HepG2 (cell line): ENCODE results near the gene TCF25. TPM values are rescaled to one million over a fixed set of nuclear protein-coding genes. Genes with fewer than 3 reads are reported as not detected.

Experiments used
- ATAC-seq: fragments of 200-7000 bp; cut with Tn5 transposase; 3 replicates; pipeline ENCODE4 v1.9.1; 2020; ENCODE audit warnings: mild to moderate bottlenecking, moderate library complexity
- BruUV-seq: library from RNA; stranded (reverse); fragments of 400-500 nt; replicated peaks from 2 replicates; lab custom pipeline; 2021; lab: Mats Ljungman, UMichigan
- CTCF ChIA-PET: fragments of 300-600 bp; formaldehyde crosslinking; extraction: SDS; loops from one replicate; lab custom pipeline; 2021; ENCODE audit warnings: low total read pairs, inconsistent platforms, low intra/inter-chr PET ratio; lab: Yijun Ruan, JAX
- POLR2A ChIA-PET: fragments of 350-600 bp; sonication (Branson Sonifier 250); formaldehyde crosslinking; loops from one replicate; lab custom pipeline; 2020; ENCODE audit warnings: antibody characterized with exemption, inconsistent platforms; lab: Yijun Ruan, JAX
- DNase-seq: peaks from one replicate; pipeline ENCODE4 v3.0.0-alpha.2; 2015; ENCODE audit warnings: low spot score
- FAIRE-seq: peaks from 3 replicates; lab custom pipeline; 2011; peaks lifted over from hg19 to GRCh38; lab: Jason Lieb, UNC
- H2AFZ ChIP-seq: one replicate; pipeline ENCODE4 v1.6.1; 2011; ENCODE audit warnings: low read length, inconsistent platforms
- H3K27ac ChIP-seq: fragments of 300-600 bp; 3 replicates; pipeline ENCODE4 v1.8.0; 2011; ENCODE audit warnings: mixed run types, mild to moderate bottlenecking, mixed read lengths, low read length, inconsistent platforms; ENCODE audit not compliant: insufficient read depth; ENCODE audit errors: extremely low read length
- H3K27me3 ChIP-seq, 2 experiments: fragments of 200-600 bp in 1 of 2; 2 replicates in 1 of 2; 3 replicates in 1 of 2; pipeline versions ENCODE4 v1.6.0 to v1.8.0; 2011; ENCODE audit warnings: low read length in 2 of 2, mild to moderate bottlenecking in 2 of 2, moderate library complexity in 2 of 2, inconsistent platforms in 1 of 2; ENCODE audit not compliant: insufficient read depth in 2 of 2, control insufficient read depth in 1 of 2
- H3K36me3 ChIP-seq, 2 experiments: fragments of 200-600 bp in 1 of 2; replicated peaks in 1 of 2; 2 replicates in 1 of 2; 3 replicates in 1 of 2; pipeline versions ENCODE4 v1.5.1 to v1.8.0; 2011; ENCODE audit warnings: low read length in 2 of 2, inconsistent platforms in 1 of 2; ENCODE audit not compliant: insufficient read depth in 2 of 2, control insufficient read depth in 1 of 2
- H3K4me1 ChIP-seq: 2 replicates; pipeline ENCODE4 v1.5.1; 2012; ENCODE audit warnings: low read length, inconsistent platforms; ENCODE audit not compliant: insufficient read depth
- H3K4me2 ChIP-seq: 2 replicates; pipeline ENCODE4 v1.6.0; 2011; ENCODE audit warnings: low read depth, low read length, inconsistent platforms
- H3K4me3 ChIP-seq, 3 experiments: fragments of 200-600 bp in 1 of 3; sonication (generic), shearing (Covaris generic) in 1 of 3; replicated peaks in 1 of 3; 2 replicates each; pipeline ENCODE4 v1.5.1; 2011 to 2016; ENCODE audit warnings: low read length in 3 of 3, inconsistent platforms in 2 of 3, low read depth in 2 of 3, mild to moderate bottlenecking in 2 of 3, control low read depth in 1 of 3, mixed read lengths in 1 of 3; ENCODE audit not compliant: insufficient read depth in 1 of 3
- H3K79me2 ChIP-seq: one replicate; pipeline ENCODE4 v1.6.1; 2011; ENCODE audit warnings: low read length, inconsistent platforms; ENCODE audit not compliant: insufficient read depth
- H3K9ac ChIP-seq: 2 replicates; pipeline ENCODE4 v1.6.0; 2011; ENCODE audit warnings: mild to moderate bottlenecking, low read depth, low read length, inconsistent platforms; ENCODE audit not compliant: insufficient read depth
- H3K9me3 ChIP-seq: 2 replicates; pipeline ENCODE4 v1.5.1; 2012; ENCODE audit warnings: mild to moderate bottlenecking, low read length
- H4K20me1 ChIP-seq: 2 replicates; pipeline ENCODE4 v1.6.0; 2011; ENCODE audit warnings: inconsistent platforms, mild to moderate bottlenecking, low read length, moderate library complexity; ENCODE audit not compliant: insufficient read depth
- GLI4 ChIP-seq: sonication (generic); formaldehyde crosslinking; IDR thresholded peaks from 2 replicates; pipeline ENCODE4 v1.5.1; 2020; ENCODE audit warnings: missing genetic modification reagents, mild to moderate bottlenecking, moderate library complexity, borderline replicate concordance
- ZNF264 ChIP-seq: sonication (generic); formaldehyde crosslinking; IDR thresholded peaks from 2 replicates; pipeline ENCODE4 v1.4.0; 2020; ENCODE audit warnings: missing genetic modification reagents
- ZNF296 ChIP-seq: sonication (generic); formaldehyde crosslinking; conservative IDR thresholded peaks from 2 replicates; pipeline ENCODE4 v1.5.0; 2020; ENCODE audit warnings: mild to moderate bottlenecking, missing genetic modification reagents
- ZNF644 ChIP-seq: IDR thresholded peaks from 2 replicates; pipeline ENCODE4 v1.6.1; 2016; ENCODE audit warnings: low read depth
- ZSCAN22 ChIP-seq: sonication (generic); formaldehyde crosslinking; IDR thresholded peaks from 2 replicates; pipeline ENCODE4 v1.4.0; 2020; ENCODE audit warnings: mild to moderate bottlenecking, missing genetic modification reagents
- WGBS: methylation state at CpG from one replicate; pipeline ENCODE4 v1.1.6; 2017; ENCODE audit warnings: low lambda C conversion rate; 5-methylcytosine and 5-hydroxymethylcytosine counted together
- in situ Hi-C: cut with HindIII; loops from 2 replicates; pipeline ENCODE4 v1.10.0; 2017; ENCODE audit warnings: low pct_unique_long_range_greater_than_20kb; ENCODE audit not compliant: extremely low pct_ligation_motif_present
- intact Hi-C: fragments of 100-400 bp; cut with micrococcal nuclease; formaldehyde crosslinking; loops from one replicate; pipeline ENCODE4 v1.10.0; 2022; ENCODE audit not compliant: unreplicated experiment
- polyA plus RNA-seq, 8 experiments: library from polyadenylated mRNA; depleted of rRNA in 3 of 8; stranded (reverse) in 7 of 8; unstranded in 1 of 8; fragments of >200 nt; fragmentation: Illumina TruSeq in 4 of 8; extraction: Trizol in 4 of 8; gene quantifications; 2 replicates each; pipeline versions ENCODE4 v1.2.1 to v1.2.3, GENCODE V29; 2011 to 2016; ENCODE audit warnings: low read depth in 4 of 8, missing spikeins in 1 of 8, mixed read lengths in 1 of 8; ENCODE audit not compliant: insufficient read depth in 1 of 8
- total RNA-seq, 5 experiments: library from RNA; depleted of rRNA; stranded (reverse); fragments of >200 nt; fragmentation: Illumina TruSeq; extraction: Trizol; gene quantifications; 2 replicates each; pipeline ENCODE4 v1.2.3, GENCODE V29; 2016; ENCODE audit warnings: low read depth in 1 of 5
- TF ChIP-seq, protein P1 (sequence below): sonication (generic); formaldehyde crosslinking; IDR thresholded peaks from 2 replicates; pipeline ENCODE4 v1.8.0; 2022; ENCODE audit warnings: missing genetic modification reagents, mild to moderate bottlenecking, inconsistent platforms, borderline replicate concordance
- TF ChIP-seq, protein P2 (sequence below): sonication (generic); formaldehyde crosslinking; IDR thresholded peaks from 2 replicates; pipeline ENCODE4 v1.4.0; 2020; ENCODE audit warnings: mild to moderate bottlenecking, missing genetic modification reagents

Gene TCF25
- total and polyA plus RNA-seq, 2 of the 13 experiments (the other 11 are each of a cell fraction or from before 2014, with no cell fraction given), result 138 to 206 TPM

DNA sequence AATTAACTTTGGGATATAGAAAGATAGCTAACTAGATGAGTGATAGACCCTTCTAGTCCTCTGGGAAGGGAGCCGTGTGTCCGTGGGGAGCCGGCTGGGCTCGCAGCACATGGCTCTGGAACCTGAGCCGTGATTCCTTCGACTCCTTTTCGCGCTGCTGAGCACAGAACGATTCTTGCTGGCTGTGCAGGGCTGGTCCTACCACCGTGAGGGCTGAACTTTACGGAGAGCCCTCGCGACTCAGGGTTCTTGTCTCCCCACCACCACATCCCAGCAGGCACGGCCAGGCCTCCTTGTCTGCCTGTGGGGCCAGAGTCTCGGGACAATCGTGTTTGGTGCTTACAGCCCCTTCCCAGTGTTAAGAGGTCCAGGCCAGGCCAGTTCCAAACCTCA is 13.8 kb upstream of the TCF25 start:
- intact Hi-C loops, result loop anchor here (1.0 to 2.0 kb wide), 2 partner anchors 21 to 65 kb away; no protein-coding TSS in a partner anchor
- POLR2A ChIA-PET, result interaction anchor here (1.8 to 2.1 kb wide), 2 partner anchors 22 to 37 kb away, joined by 5 to 9 read pairs; no protein-coding TSS in a partner anchor
- BruUV-seq, result no TSS peak

More for the DNA sequence above, 13.8 kb upstream of the TCF25 start:
- no peaks in the 10 kb centered on the region; the same call in 1 of the 2 replicates for H4K20me1 ChIP-seq
- TF ChIP-seq, protein P1, sequence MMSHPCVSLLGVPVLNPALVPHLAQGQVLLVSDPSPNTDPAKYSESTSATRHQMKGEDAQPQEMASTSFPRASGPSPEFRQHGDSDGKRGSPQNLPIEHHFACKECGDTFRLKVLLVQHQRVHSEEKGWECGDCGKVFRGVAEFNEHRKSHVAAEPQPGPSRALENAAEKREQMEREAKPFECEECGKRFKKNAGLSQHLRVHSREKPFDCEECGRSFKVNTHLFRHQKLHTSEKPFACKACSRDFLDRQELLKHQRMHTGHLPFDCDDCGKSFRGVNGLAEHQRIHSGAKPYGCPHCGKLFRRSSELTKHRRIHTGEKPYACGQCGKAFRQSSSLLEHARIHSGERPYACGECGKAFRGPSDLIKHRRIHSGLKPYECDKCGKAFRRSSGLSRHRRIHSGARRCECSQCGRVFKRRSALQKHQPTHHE (CRISPR knock-in tag), result no peak
- TF ChIP-seq, protein P2, sequence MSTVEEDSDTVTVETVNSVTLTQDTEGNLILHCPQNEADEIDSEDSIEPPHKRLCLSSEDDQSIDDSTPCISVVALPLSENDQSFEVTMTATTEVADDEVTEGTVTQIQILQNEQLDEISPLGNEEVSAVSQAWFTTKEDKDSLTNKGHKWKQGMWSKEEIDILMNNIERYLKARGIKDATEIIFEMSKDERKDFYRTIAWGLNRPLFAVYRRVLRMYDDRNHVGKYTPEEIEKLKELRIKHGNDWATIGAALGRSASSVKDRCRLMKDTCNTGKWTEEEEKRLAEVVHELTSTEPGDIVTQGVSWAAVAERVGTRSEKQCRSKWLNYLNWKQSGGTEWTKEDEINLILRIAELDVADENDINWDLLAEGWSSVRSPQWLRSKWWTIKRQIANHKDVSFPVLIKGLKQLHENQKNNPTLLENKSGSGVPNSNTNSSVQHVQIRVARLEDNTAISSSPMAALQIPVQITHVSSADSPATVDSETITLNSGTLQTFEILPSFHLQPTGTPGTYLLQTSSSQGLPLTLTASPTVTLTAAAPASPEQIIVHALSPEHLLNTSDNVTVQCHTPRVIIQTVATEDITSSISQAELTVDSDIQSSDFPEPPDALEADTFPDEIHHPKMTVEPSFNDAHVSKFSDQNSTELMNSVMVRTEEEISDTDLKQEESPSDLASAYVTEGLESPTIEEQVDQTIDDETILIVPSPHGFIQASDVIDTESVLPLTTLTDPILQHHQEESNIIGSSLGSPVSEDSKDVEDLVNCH, result no peak
- TF ChIP-seq GLI4 (CRISPR knock-in tag), result no peak
- TF ChIP-seq ZNF264 (CRISPR knock-in tag), result no peak
- TF ChIP-seq ZSCAN22 (CRISPR knock-in tag), result no peak
- TF ChIP-seq ZNF296 (CRISPR knock-in tag), result no peak
- TF ChIP-seq ZNF644 (CRISPR knock-in tag), result no peak
- TF ChIP-seq, all 625 proteins: peak for 0
- H2AFZ ChIP-seq, result no peak overlapping the region
- no peak overlapping the region for H3K27ac ChIP-seq
- H3K36me3 ChIP-seq, result peaks cover 50 to 54% of the 10 kb centered on the region in 2 experiments
- H3K9me3 ChIP-seq, result no peaks in the 10 kb centered on the region
- no peak overlapping the region for H3K4me3 ChIP-seq
- FAIRE-seq, result no peak
- H3K4me2 ChIP-seq, result no peak overlapping the region
- CTCF ChIA-PET, result interaction anchor here (1.1 to 2.1 kb wide), 3 partner anchors 43 to 154 kb away, joined by 3 to 9 read pairs (median 3); partner anchors contain the start of gene FANCA
- no peak overlapping the region for H3K9ac ChIP-seq
- DNase-seq, result no peak
- no peak for ATAC-seq
- 0 out of 2 replicates have a peak, but pooled peaks cover 4% of the 10 kb centered on the region for H3K4me1 ChIP-seq
- no peaks in the 10 kb centered on the region for H3K27me3 ChIP-seq
- in situ Hi-C loops, result loop anchor here (5.0 kb wide), 1 partner anchor 42 kb away; the partner anchor contains the start of gene FANCA
- no peaks in the 10 kb centered on the region for H3K79me2 ChIP-seq
- 90% methylated on average over 16 of the region's 16 CpGs for WGBS
